D341Med (cell line): ENCODE data around the gene LENG1.

Experiments
- DNase-seq: peaks from one replicate; pipeline ENCODE4 v3.0.0; 2012; ENCODE audit warnings: low spot score

The LENG1 gene

GRCh38 chr19:54109651-54110050 is 49.9 kb downstream of the LENG1 start:
- no peak for DNase-seq

- DNase-seq: no peak
Observed at GRCh38 chr19:54108496-54108895, 51.0 kb downstream of the LENG1 start.

GRCh38 chr19:54107876-54108490 is 51.5 kb downstream of the LENG1 start:
- no peak for DNase-seq

GRCh38 chr19:54106716-54107115 is 52.8 kb downstream of the LENG1 start:
- DNase-seq: peak; percentile 3

GRCh38 chr19:54105796-54106195 is 53.7 kb downstream of the LENG1 start:
- peak; percentile 9 for DNase-seq
